ENCODE data around the gene SECISBP2. TPM values are rescaled to one million over a fixed set of nuclear protein-coding genes. Genes with fewer than 3 reads are reported as not detected.

The SECISBP2 gene
- total RNA-seq: 32.3 and 37.7 TPM in 2 replicates

GRCh38 chr9:89318123-89319014 lies at the start of gene SECISBP2:
Gene SECISBP2 (plus strand): TSS chr9:89318500. CDS start chr9:89318577, 77 bp downstream.

GRCh38 chr9:89310475-89311345 lies 7.6 kb upstream of the SECISBP2 start, which contains the start of gene CKS2:
Gene CKS2 (plus strand): TSS chr9:89311195. CDS start chr9:89311293, 98 bp downstream.

Small RNA genes lying within 50 kb of the gene (small RNA-seq; reads per million reads assigned to genes)
- gene MIR3153: 0.14 reads per million

Other genes with a start within 250 kb of the SECISBP2 start
- gene SHC3, start 139.7 kb upstream of the SECISBP2 start, total RNA-seq: 0.43 and 0.79 TPM in 2 replicates
- 48.7 and 64.0 TPM in 2 replicates for gene CKS2, start 7.3 kb upstream of the SECISBP2 start, total RNA-seq
- 34.2 and 45.3 TPM in 2 replicates for gene SEMA4D, start 179.6 kb downstream of the SECISBP2 start, total RNA-seq